Measurements from ENCODE around the gene KCNAB2.

DNA sequence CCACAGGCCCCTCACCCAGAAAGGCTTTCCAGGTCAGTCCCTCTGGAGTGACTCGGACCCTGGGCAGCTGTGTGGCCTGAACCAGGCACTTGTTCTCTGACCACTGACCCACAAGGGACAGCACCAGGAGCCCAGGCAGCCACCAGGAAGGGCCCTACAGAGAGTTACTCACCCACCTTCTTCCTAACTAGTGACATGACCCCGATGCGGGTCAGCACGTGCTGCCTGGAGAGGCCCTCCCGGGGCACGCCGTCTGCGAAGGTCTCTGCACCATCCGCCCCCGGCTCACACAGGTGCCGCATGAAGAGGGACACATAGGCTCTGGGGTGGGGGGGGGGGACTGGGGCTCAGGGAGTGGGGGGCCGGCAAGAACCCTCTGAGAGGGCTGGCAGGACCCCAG lies 78.7 kb downstream of the KCNAB2 start:
- TF ChIP-seq, protein P1, sequence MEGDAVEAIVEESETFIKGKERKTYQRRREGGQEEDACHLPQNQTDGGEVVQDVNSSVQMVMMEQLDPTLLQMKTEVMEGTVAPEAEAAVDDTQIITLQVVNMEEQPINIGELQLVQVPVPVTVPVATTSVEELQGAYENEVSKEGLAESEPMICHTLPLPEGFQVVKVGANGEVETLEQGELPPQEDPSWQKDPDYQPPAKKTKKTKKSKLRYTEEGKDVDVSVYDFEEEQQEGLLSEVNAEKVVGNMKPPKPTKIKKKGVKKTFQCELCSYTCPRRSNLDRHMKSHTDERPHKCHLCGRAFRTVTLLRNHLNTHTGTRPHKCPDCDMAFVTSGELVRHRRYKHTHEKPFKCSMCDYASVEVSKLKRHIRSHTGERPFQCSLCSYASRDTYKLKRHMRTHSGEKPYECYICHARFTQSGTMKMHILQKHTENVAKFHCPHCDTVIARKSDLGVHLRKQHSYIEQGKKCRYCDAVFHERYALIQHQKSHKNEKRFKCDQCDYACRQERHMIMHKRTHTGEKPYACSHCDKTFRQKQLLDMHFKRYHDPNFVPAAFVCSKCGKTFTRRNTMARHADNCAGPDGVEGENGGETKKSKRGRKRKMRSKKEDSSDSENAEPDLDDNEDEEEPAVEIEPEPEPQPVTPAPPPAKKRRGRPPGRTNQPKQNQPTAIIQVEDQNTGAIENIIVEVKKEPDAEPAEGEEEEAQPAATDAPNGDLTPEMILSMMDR (conservative IDR thresholded peaks at IDR 0.05; ENCODE audit: low read length) = no peak
- TF ChIP-seq EZH2phosphoT487 (IDR thresholded peaks at IDR 0.05; ENCODE audit: borderline replicate concordance) = no peak
